Measurements from ENCODE around the gene PDE10A.
"Not testable (repeated sequence)": the region's sequence is repeated elsewhere in the genome, so short reads cannot be mapped to it uniquely, and the experiment has no call there.

The PDE10A gene

DNA sequence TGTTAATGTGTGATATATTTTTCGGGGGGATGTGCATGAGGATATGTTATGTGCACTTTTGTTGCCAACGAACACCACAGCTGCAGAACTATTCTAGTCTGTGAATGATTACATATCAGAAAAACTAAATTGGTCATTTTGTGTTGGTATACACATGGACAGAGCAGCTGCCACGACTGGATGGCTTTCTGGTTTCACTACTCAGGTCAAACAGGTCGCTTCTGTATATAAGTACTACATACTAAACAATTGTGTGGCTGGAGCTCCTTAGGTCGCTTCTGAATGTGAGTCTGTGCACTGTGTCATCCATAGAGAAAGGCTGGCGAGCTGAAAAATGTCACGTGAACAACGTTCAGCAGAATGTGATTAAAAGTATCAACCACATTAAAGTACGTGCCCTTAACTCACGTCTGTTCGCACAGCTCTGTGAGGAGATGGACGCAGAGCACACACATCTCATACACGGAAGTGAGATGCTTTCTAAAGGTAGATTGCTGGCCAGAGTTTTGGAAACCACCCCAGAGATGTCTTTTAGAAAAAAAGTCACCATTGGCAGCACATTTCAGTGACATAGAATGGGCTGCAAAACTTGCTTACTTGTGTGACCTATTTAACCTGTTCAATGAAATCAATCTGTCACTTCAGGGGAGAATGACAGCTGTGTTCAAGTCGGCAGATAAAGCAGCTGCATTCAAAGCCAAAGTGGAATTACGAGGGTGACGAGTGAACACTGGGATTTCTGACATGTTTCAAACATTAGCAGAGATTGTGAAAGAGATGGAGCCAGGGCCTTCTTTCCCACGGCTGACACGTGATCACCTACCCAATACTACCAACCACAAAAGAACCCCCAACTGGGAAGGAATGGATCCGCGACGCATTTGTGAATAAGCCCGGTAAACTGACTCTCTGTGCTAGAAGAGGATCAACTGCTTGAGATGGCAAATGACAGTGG is 176.6 kb downstream of the PDE10A start:
- H3K27me3 ChIP-seq (ENCODE audit: control insufficient read depth, insufficient read depth, low read length): no peaks in the 10 kb centered on the region
- no peak overlapping the region for H3K9ac ChIP-seq (ENCODE audit: low read length)
- H3K36me3 ChIP-seq (ENCODE audit: control insufficient read depth, insufficient read depth, low read length): no peaks in the 10 kb centered on the region
- no peak overlapping the region for H3K4me3 ChIP-seq (ENCODE audit: low read length)
- H3K27ac ChIP-seq (ENCODE audit: low read depth, low read length): no peak overlapping the region
- no peaks in the 10 kb centered on the region for H3K4me1 ChIP-seq (ENCODE audit: control insufficient read depth, insufficient read depth, low read length)

- no peak overlapping the region for H3K27ac ChIP-seq (ENCODE audit: low read depth, low read length)
These were observed 178.7 kb downstream of the PDE10A start for GRCh38 chr6:165484178-165484889.

DNA sequence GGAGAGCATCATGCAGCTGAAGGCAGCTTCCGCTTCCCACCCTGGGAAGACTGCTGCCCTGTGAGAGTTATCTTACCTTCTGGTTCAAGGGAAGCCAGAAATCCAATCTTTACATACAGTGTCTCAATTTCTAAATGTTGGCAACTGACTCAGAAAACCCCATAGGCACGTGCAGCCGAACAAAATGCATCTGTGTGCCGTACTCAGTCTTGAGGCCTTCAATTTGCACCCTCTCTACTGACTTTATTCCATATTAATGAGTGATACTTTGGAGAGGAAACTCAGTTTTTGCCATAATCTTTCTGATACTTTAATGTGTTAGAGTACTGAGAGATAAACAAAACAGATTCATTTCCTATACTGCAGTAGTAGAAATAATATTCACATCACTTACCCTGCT is 181.1 kb downstream of the PDE10A start:
- no peak overlapping the region for H3K4me3 ChIP-seq (ENCODE audit: low read length)

More at GRCh38 chr6:165484178-165484889, 178.7 kb downstream of the PDE10A start:
- Histone ChIP-seq H3K9ac (ENCODE audit: low read length) (no peak overlapping the region), H3K36me3 (ENCODE audit: control insufficient read depth, insufficient read depth, low read length) (no peaks in the 10 kb centered on the region), H3K27me3 (ENCODE audit: control insufficient read depth, insufficient read depth, low read length) (no peaks in the 10 kb centered on the region), H3K4me1 (ENCODE audit: control insufficient read depth, insufficient read depth, low read length) (no peaks in the 10 kb centered on the region), H3K4me3 (ENCODE audit: low read length) (no peak overlapping the region)

DNA sequence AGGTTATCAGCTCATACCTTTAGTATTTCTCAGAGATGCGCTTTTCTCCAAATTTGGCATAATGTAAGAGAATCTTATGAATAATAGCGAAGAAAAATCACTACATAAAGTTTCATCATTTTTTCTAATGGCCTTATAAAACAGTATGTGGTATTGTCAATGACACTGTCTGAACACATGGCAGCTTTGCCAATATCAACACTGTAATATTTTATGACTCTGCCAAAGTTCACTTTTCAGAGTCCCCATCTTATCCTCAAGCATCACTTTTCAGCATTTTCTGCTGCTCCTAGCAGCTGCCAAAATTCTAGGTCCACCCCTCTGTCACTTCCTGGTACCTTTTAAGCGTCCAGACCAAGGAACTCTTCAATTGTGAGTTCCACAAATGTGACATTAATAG is 182.1 kb downstream of the PDE10A start:
- no peaks in the 10 kb centered on the region for H3K4me1 ChIP-seq (ENCODE audit: control insufficient read depth, insufficient read depth, low read length)
- no peak overlapping the region for H3K4me3 ChIP-seq (ENCODE audit: low read length)
- H3K9ac ChIP-seq (ENCODE audit: low read length): no peak overlapping the region
- no peaks in the 10 kb centered on the region for H3K27me3 ChIP-seq (ENCODE audit: control insufficient read depth, insufficient read depth, low read length)
- no peak overlapping the region for H3K27ac ChIP-seq (ENCODE audit: low read depth, low read length)
- H3K36me3 ChIP-seq (ENCODE audit: control insufficient read depth, insufficient read depth, low read length): no peaks in the 10 kb centered on the region

More for the DNA sequence above, 181.1 kb downstream of the PDE10A start:
- Histone ChIP-seq H3K4me1 (ENCODE audit: control insufficient read depth, insufficient read depth, low read length) (no peaks in the 10 kb centered on the region), H3K27me3 (ENCODE audit: control insufficient read depth, insufficient read depth, low read length) (no peaks in the 10 kb centered on the region), H3K36me3 (ENCODE audit: control insufficient read depth, insufficient read depth, low read length) (no peaks in the 10 kb centered on the region), H3K27ac (ENCODE audit: low read depth, low read length) (no peak overlapping the region), H3K9ac (ENCODE audit: low read length) (no peak overlapping the region)

DNA sequence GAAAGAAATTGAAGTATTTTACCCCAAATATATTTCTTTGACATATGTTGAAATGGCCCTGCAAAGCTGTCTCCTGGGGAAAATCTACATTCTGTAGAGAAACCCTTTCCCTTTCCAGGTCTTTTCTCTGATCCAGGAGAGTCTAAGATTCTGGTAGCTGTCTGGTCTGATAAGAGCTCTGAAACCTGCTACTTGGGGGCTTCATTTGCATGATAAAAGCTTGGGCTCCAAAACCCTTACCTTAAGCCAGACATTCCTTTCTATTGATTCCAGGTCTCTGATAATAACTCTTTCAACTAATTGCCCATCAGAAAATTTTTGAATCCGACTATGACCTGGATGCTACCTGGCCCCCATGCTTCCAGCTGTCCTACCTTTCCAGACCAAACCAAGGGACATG is 184.5 kb downstream of the PDE10A start:
- Histone ChIP-seq H3K4me1 (ENCODE audit: control insufficient read depth, insufficient read depth, low read length) (no peaks in the 10 kb centered on the region), H3K36me3 (ENCODE audit: control insufficient read depth, insufficient read depth, low read length) (no peaks in the 10 kb centered on the region), H3K27me3 (ENCODE audit: control insufficient read depth, insufficient read depth, low read length) (no peaks in the 10 kb centered on the region), H3K4me3 (ENCODE audit: low read length) (no peak overlapping the region), H3K9ac (ENCODE audit: low read length) (no peak overlapping the region), H3K27ac (ENCODE audit: low read depth, low read length) (no peak overlapping the region)

- H3K36me3 ChIP-seq (ENCODE audit: control insufficient read depth, insufficient read depth, low read length): no peaks in the 10 kb centered on the region
- no peaks in the 10 kb centered on the region for H3K27me3 ChIP-seq (ENCODE audit: control insufficient read depth, insufficient read depth, low read length)
These were observed 193.6 kb downstream of the PDE10A start for GRCh38 chr6:165469483-165469882.

DNA sequence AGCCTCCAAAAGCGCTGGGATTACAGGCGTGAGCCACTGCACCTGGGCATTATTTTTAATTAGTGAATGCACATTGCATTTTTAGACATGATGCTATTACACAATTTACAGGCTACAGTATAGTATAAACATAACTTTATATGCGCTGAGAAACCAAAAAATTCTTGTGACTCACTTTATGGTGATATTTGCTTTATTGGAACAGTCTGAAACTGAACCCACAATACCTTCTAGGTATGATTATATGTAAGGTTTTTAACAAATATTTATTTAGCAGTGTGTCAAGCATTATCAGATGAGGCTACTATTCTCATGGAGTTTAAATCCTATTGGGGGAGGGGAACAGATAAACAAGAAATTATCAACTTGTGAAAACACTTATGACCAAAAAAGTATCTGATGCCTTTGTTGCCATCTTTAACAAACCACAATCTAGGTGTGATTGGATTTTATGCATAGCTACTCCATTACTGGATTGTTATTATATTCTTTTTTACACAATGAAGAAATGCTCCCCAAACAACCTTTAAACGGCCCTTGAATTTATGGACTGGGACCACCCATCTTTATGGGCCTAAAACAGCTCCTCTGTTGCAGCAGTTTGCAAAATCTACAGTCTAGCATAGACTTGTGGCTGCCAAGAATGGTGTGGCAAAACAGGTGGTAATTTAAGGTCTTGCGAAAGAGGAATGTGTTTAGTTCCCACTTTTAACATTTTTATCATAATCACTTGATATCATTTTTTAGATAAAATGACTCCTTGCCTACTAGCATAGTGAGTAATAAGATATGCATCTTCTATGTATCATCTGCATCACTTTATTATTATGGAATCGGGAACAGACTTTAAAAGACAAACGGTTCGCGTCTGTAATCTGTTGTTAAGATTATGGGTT is 194.5 kb downstream of the PDE10A start:
- Histone ChIP-seq H3K4me3 (ENCODE audit: low read length) (no peak overlapping the region), H3K27me3 (ENCODE audit: control insufficient read depth, insufficient read depth, low read length) (no peaks in the 10 kb centered on the region), H3K9ac (ENCODE audit: low read length) (no peak overlapping the region), H3K36me3 (ENCODE audit: control insufficient read depth, insufficient read depth, low read length) (no peaks in the 10 kb centered on the region), H3K4me1 (ENCODE audit: control insufficient read depth, insufficient read depth, low read length) (no peaks in the 10 kb centered on the region), H3K27ac (ENCODE audit: low read depth, low read length) (no peak overlapping the region)

More at GRCh38 chr6:165469483-165469882, 193.6 kb downstream of the PDE10A start:
- Histone ChIP-seq H3K27ac (ENCODE audit: low read depth, low read length) (no peak overlapping the region), H3K9ac (ENCODE audit: low read length) (no peak overlapping the region), H3K4me3 (ENCODE audit: low read length) (no peak overlapping the region), H3K4me1 (ENCODE audit: control insufficient read depth, insufficient read depth, low read length) (no peaks in the 10 kb centered on the region)

- not testable (repeated sequence) for H3K4me1 ChIP-seq (ENCODE audit: control insufficient read depth, insufficient read depth, low read length); H3K27ac ChIP-seq (ENCODE audit: low read depth, low read length)
These were observed 199.5 kb downstream of the PDE10A start for GRCh38 chr6:165463499-165463898.

DNA sequence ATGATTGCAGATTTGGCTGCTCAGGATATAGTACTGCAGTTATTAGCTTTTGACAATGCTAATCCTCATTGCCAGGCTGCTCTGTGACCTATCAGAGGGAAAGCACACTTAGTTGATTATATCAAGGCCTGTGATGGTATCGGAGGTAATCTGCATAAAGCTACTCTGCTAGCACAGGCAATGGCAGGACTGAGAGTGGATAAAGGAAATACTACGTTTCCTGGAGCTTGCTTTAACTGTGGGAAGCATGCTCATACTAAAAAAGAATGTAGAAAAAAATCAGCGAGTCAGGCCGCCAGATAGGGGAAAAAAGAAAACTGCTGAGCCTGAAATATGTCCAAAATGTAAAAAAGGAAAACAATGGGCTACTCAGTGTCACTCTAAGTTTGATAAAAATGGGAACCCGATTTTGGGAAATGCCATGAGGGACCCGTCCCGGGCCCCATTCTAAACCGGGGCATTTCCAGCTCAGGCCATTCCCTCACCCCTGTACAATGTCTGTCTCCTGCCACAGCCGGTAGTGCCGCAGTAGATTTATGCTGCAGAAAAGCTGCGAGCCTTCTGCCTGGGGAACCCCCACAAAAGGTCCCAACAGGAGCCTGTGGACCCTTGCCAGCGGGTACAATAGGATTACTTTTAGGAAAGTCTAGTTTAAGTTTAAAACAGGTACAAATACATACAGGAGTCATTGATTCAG is 203.3 kb downstream of the PDE10A start:
- H3K4me3 ChIP-seq (ENCODE audit: low read length); H3K27me3 ChIP-seq (ENCODE audit: control insufficient read depth, insufficient read depth, low read length); H3K27ac ChIP-seq (ENCODE audit: low read depth, low read length): not testable (repeated sequence)

More at GRCh38 chr6:165463499-165463898, 199.5 kb downstream of the PDE10A start:
- not testable (repeated sequence) for H3K36me3 ChIP-seq (ENCODE audit: control insufficient read depth, insufficient read depth, low read length); H3K27me3 ChIP-seq (ENCODE audit: control insufficient read depth, insufficient read depth, low read length); H3K9ac ChIP-seq (ENCODE audit: low read length); H3K4me3 ChIP-seq (ENCODE audit: low read length)

DNA sequence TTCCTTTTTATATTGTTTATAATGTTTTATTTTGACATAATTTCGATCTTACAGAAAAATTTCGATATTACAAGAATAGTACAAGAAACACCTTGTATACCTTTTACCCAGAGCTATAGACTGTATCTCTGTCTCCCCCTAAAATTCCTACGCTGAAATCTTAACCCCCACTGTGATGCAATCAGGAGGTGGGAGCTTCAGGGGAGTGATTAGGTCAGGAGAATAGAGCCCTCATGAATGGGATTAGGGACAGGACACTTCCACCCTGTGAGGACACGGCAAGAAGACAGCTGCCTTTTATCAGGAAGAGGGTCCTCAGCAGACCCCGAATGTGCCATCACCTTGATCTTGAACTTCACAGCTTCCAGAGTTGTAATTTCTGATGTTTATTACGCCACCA is 204.9 kb downstream of the PDE10A start:
- no peak overlapping the region for H3K27ac ChIP-seq (ENCODE audit: low read depth, low read length)
- no peaks in the 10 kb centered on the region for H3K4me1 ChIP-seq (ENCODE audit: control insufficient read depth, insufficient read depth, low read length)
- H3K4me3 ChIP-seq (ENCODE audit: low read length): no peak overlapping the region
- no peaks in the 10 kb centered on the region for H3K36me3 ChIP-seq (ENCODE audit: control insufficient read depth, insufficient read depth, low read length)
- H3K27me3 ChIP-seq (ENCODE audit: control insufficient read depth, insufficient read depth, low read length): no peaks in the 10 kb centered on the region
- H3K9ac ChIP-seq (ENCODE audit: low read length): no peak overlapping the region

More for the DNA sequence above, 203.3 kb downstream of the PDE10A start:
- H3K36me3 ChIP-seq (ENCODE audit: control insufficient read depth, insufficient read depth, low read length); H3K9ac ChIP-seq (ENCODE audit: low read length); H3K4me1 ChIP-seq (ENCODE audit: control insufficient read depth, insufficient read depth, low read length): not testable (repeated sequence)

GRCh38 chr6:165456286-165456685 is 206.8 kb downstream of the PDE10A start:
- Histone ChIP-seq H3K4me1 (ENCODE audit: control insufficient read depth, insufficient read depth, low read length) (no peaks in the 10 kb centered on the region), H3K9ac (ENCODE audit: low read length) (no peak overlapping the region), H3K27ac (ENCODE audit: low read depth, low read length) (no peak overlapping the region), H3K27me3 (ENCODE audit: control insufficient read depth, insufficient read depth, low read length) (no peaks in the 10 kb centered on the region), H3K4me3 (ENCODE audit: low read length) (no peak overlapping the region), H3K36me3 (ENCODE audit: control insufficient read depth, insufficient read depth, low read length) (no peaks in the 10 kb centered on the region)
